ENCODE results near the gene STXBP3.

GRCh38 chr1:108830119-108831008, 83.9 kb downstream of the STXBP3 start:
- no peak for TF ChIP-seq CTCF (conservative IDR thresholded peaks at IDR 0.05; ENCODE audit: low read depth, low read length)
- TF ChIP-seq EZH2 (IDR thresholded peaks at IDR 0.05; ENCODE audit: borderline replicate concordance, low read depth, low read length, poor library complexity, severe bottlenecking) = no peak

Data from A673 (cell line).